ENCODE data around the gene CCIN. TPM values are rescaled to one million over a fixed set of nuclear protein-coding genes. Genes with fewer than 3 reads are reported as not detected.

The CCIN gene
- total RNA-seq, 1 experiment from 2014 or later, result 0.13 TPM

GRCh38 chr9:36218411-36218901 is 49.3 kb downstream of the CCIN start:
- H3K36me3 ChIP-seq (ENCODE audit: control insufficient read depth, insufficient read depth, low read length), result peaks cover 54% of the 10 kb centered on the region
- POLR2A ChIA-PET, result no interaction called here
- in situ Hi-C loops (cut with HindIII; ENCODE audit: low pct_unique_long_range_greater_than_20kb, low sequenced_read_pairs), result no loop called here
- ATAC-seq, result 0 out of 2 replicates have a peak, but pooled peaks have one; percentile 8
- no peaks in the 10 kb centered on the region for H3K27me3 ChIP-seq (ENCODE audit: control insufficient read depth, insufficient read depth, low read length)
- no peaks in the 10 kb centered on the region for H3K4me1 ChIP-seq (ENCODE audit: control insufficient read depth, insufficient read depth, low read length)
- intact Hi-C loops (cut with micrococcal nuclease; ENCODE audit: unreplicated experiment), result no loop called here
- no peak overlapping the region for H3K27ac ChIP-seq (ENCODE audit: low read length)
- CTCF ChIA-PET, result no interaction called here
- no peak overlapping the region for H3K4me3 ChIP-seq (ENCODE audit: low read depth in 2 of 2, low read length in 2 of 2)
- TF ChIP-seq REST (IDR thresholded peaks at IDR 0.05; ENCODE audit: insufficient read depth in 1 of 2, low read depth in 2 of 2, low read length in 1 of 2) (no peak), TCF7L2 (IDR thresholded peaks at IDR 0.05; ENCODE audit: low read depth, low read length) (no peak), POLR2AphosphoS5 (IDR thresholded peaks at IDR 0.05; ENCODE audit: low read depth, low read length) (no peak), SIN3A (IDR thresholded peaks at IDR 0.05; ENCODE audit: borderline replicate concordance, insufficient read depth, low read depth, low read length) (no peak), CTCF (IDR thresholded peaks at IDR 0.05) (no peak)
- no peak for DNase-seq (ENCODE audit: low read depth, low spot score)
- H3K9me3 ChIP-seq (ENCODE audit: control insufficient read depth, insufficient read depth, low read depth, low read length), result no peaks in the 10 kb centered on the region
- BruUV-seq (replicated peaks), result no TSS peak

Other genes with a start within 250 kb of the CCIN start
- gene OR2S2, start 211.2 kb upstream of the CCIN start, total RNA-seq (2021; ENCODE audit: unreplicated experiment), result not detected
- 13.2 TPM for gene RECK, start 132.5 kb upstream of the CCIN start, total RNA-seq (2021; ENCODE audit: unreplicated experiment)
- gene GLIPR2, start 32.7 kb upstream of the CCIN start, total RNA-seq (2021; ENCODE audit: unreplicated experiment), result 4.9 TPM
- 760 TPM for gene CLTA, start 21.5 kb downstream of the CCIN start, total RNA-seq (2021; ENCODE audit: unreplicated experiment)
- 107 TPM for gene GNE, start 89.1 kb downstream of the CCIN start, total RNA-seq (2021; ENCODE audit: unreplicated experiment)
- gene RNF38, start 230.9 kb downstream of the CCIN start, total RNA-seq (2021; ENCODE audit: unreplicated experiment), result 78.0 TPM

Measured in Panc1 (cell line).